Osteocyte (in vitro differentiated cells): ENCODE data around the gene IGF2. TPM values are rescaled to one million over a fixed set of nuclear protein-coding genes. Genes with fewer than 3 reads are reported as not detected.

ENCODE experiments used
- DNase-seq: peaks from one replicate; pipeline ENCODE4 v3.0.0; 2021; ENCODE audit warnings: mixed read lengths; ENCODE audit not compliant: unreplicated experiment; ENCODE audit errors: extremely low spot score
- H3K27ac Mint-ChIP-seq: one replicate; pipeline ENCODE4 v1.8.0; 2021; ENCODE audit warnings: mild to moderate bottlenecking, mixed read lengths; ENCODE audit not compliant: unreplicated experiment
- H3K27me3 Mint-ChIP-seq: one replicate; pipeline ENCODE4 v1.8.0; 2021; ENCODE audit warnings: mixed read lengths; ENCODE audit not compliant: unreplicated experiment
- H3K36me3 Mint-ChIP-seq: one replicate; pipeline ENCODE4 v1.8.0; 2021; ENCODE audit warnings: mixed read lengths; ENCODE audit not compliant: unreplicated experiment
- H3K4me1 Mint-ChIP-seq: one replicate; pipeline ENCODE4 v1.8.0; 2021; ENCODE audit warnings: mixed read lengths; ENCODE audit not compliant: unreplicated experiment
- H3K4me3 Mint-ChIP-seq: one replicate; pipeline ENCODE4 v1.8.0; 2021; ENCODE audit warnings: mild to moderate bottlenecking, moderate library complexity, mixed read lengths; ENCODE audit not compliant: unreplicated experiment
- H3K9me3 Mint-ChIP-seq: one replicate; pipeline ENCODE4 v1.8.0; 2021; ENCODE audit warnings: mixed read lengths; ENCODE audit not compliant: unreplicated experiment
- total RNA-seq: library from RNA; stranded (reverse); gene quantifications from 2 replicates; pipeline ENCODE4 v1.2.1, GENCODE V29; 2021
- TF ChIP-seq, protein P1 (sequence below): fragments of 200-600 bp; sonication (generic); IDR thresholded peaks from 2 replicates; pipeline ENCODE4 v1.5.0; 2021; ENCODE audit warnings: antibody characterized with exemption, mild to moderate bottlenecking, moderate library complexity

IGF2 gene
- total RNA-seq, 1 donor from 2014 or later: 590 TPM

DNA sequence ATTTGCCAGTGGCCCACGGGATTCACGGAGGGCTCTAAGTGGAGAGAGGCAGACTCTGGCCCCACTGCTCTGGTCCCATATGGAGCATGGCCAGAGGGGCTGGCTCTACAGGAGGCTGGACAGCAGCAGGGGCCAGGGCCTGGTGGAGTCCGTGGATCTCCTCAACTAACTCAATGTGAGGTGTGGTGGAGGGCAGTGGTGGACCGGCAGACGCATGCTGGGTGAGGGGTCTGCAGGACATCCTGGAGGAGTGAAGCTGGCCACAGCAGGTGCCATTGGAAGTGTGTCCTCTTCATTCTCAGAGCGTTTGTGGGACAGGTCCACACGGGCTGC lies 15.6 kb downstream of the IGF2 start:
- H3K4me1 Mint-ChIP-seq: peaks cover 42% of the 10 kb centered on the region
- TF ChIP-seq, protein P1, sequence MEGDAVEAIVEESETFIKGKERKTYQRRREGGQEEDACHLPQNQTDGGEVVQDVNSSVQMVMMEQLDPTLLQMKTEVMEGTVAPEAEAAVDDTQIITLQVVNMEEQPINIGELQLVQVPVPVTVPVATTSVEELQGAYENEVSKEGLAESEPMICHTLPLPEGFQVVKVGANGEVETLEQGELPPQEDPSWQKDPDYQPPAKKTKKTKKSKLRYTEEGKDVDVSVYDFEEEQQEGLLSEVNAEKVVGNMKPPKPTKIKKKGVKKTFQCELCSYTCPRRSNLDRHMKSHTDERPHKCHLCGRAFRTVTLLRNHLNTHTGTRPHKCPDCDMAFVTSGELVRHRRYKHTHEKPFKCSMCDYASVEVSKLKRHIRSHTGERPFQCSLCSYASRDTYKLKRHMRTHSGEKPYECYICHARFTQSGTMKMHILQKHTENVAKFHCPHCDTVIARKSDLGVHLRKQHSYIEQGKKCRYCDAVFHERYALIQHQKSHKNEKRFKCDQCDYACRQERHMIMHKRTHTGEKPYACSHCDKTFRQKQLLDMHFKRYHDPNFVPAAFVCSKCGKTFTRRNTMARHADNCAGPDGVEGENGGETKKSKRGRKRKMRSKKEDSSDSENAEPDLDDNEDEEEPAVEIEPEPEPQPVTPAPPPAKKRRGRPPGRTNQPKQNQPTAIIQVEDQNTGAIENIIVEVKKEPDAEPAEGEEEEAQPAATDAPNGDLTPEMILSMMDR: no peak
- DNase-seq: no peak
- H3K27me3 Mint-ChIP-seq: no peaks in the 10 kb centered on the region
- no peaks in the 10 kb centered on the region for H3K36me3 Mint-ChIP-seq
- H3K27ac Mint-ChIP-seq: no peak overlapping the region
- H3K9me3 Mint-ChIP-seq: no peaks in the 10 kb centered on the region
- no peak overlapping the region for H3K4me3 Mint-ChIP-seq

DNA sequence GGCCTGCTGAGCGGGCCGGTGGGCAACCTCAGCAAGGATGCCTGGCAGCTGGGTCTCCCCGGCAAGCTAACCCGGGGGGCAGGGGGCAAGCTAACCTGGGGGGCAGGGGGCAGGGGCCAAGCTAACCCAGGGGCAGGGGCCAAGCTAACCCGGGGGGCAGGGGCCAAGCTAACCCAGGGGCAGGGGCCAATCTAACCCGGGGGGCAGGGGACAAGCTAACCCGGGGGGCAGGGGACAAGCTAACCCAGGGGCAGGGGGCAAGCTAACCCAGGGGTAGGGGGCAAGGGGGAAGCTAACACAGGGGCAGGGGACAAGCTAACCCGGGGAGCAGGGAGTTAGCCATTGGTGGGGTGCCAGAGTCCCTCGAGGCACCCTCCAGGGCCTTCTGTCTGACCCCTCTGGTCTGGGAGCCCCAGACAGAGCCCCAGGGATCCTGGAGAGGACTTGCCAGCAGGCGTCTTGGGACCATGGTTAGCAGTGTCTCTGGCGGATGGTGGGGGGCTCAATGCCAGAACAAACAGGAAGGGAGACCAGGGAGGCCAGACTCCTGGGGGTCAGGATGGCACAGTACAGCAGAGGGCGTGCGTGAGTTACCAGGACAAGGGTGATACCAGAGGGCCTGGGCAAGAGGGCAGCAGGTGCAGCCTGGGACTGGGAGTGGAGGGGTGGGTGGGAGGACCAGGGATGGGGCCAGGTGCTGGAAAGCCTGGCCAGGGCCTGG lies 16.1 kb downstream of the IGF2 start:
- Mint-ChIP-seq H3K4me1 (peaks cover 46% of the 10 kb centered on the region), H3K27me3 (no peaks in the 10 kb centered on the region), H3K27ac (peak overlapping the region; percentile 82)

DNA sequence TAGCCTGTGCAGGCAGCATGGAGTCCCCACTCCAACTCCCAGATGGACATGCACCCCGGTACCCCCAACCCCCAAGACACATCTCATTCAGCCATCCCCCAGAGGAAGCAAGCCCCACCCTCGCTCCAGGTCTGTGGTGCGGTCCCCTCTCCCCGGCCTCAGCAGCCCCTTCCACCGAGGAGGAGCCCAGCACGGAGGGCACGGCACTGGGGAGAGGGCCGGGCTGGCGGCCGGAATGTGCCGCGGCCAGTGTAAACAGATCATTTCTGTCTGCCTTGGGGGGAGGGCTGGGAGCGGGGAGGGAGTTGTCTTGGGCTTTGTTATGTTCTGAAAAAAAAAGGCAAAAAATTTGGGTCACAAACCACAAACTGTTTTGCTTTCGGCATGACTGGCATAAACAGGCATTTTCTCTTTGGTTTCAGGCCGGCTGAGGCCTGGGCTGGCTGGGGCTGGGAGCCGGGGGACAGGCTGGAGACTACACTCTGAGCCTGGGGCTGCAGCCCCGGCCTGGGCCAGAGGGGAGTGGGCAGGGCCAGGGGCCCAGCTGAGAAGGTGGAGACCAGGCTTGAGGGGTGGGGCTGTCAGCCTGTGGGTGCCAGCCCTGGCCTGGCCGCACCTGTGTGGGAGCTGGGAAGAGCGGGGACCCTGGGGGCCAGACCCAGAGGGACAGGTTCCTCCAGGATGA lies 16.8 kb downstream of the IGF2 start:
- H3K36me3 Mint-ChIP-seq: peaks cover 4% of the 10 kb centered on the region
- H3K9me3 Mint-ChIP-seq: no peaks in the 10 kb centered on the region
- H3K27me3 Mint-ChIP-seq: no peaks in the 10 kb centered on the region
- no peak overlapping the region for H3K4me3 Mint-ChIP-seq
- peaks cover 46% of the 10 kb centered on the region for H3K4me1 Mint-ChIP-seq
- peak overlapping the region; percentile 80 for H3K27ac Mint-ChIP-seq
- DNase-seq: no peak
- TF ChIP-seq, protein P1: no peak

More for the DNA sequence above, 16.1 kb downstream of the IGF2 start:
- TF ChIP-seq, protein P1: no peak
- DNase-seq: no peak
- Mint-ChIP-seq H3K36me3 (peaks cover 2% of the 10 kb centered on the region), H3K9me3 (no peaks in the 10 kb centered on the region), H3K4me3 (no peak overlapping the region)

DNA sequence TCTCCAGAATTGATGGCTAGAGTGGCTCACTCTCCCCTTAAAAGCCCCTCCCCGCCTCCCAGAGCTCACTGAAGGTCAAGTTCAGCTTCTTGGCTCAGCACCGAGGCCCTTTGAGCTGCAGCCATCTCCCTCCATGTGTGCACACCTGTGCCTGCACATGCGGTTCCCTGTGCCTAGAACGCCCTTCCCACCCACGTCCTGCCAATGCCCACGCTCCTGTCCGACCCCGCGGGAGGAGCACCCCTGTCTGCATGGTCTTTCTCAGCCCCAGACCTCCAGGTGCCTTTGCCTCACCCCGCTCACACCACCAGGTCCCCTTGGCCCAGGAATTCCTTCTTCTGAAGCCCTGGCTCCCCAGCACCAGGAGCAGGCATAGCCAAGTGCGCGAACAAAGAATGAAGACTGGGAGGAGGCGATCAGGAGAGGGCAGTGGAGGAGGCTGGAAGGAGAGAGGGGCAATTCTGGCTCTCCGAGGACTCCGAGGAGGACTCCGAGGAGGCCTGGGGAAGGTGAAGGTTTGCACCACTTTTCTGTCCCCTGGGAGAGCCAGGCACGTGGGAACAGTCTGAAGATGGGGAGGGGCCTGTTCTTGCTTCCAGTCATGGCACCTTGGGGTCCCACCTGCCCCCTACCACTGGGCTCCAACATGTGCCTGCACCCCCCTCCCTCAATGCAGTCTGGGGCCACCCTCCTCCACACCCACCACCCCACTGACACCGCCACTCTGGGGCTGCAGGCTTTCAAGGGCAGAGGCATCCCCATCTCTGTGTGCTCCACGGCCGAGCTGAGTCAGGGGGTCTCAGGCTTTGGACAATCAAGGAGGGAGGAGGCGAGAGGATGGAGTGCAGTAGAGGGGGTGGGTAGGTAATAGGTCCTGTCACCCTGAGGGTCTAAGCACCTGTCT lies 17.7 kb downstream of the IGF2 start:
- Mint-ChIP-seq H3K4me1 (peaks cover 46% of the 10 kb centered on the region), H3K36me3 (peaks cover 5% of the 10 kb centered on the region), H3K27ac (peak overlapping the region; percentile 80), H3K9me3 (peaks cover 5% of the 10 kb centered on the region), H3K4me3 (no peak overlapping the region), H3K27me3 (no peaks in the 10 kb centered on the region)
- no peak for DNase-seq
- TF ChIP-seq, protein P1: no peak
